HEK293 (cell line): Measurements from ENCODE around the gene ROPN1L.

ENCODE experiments used
- CTCF ChIA-PET: fragments of 350-600 bp; formaldehyde crosslinking; extraction: SDS; loops from one replicate; lab custom pipeline; 2021; ENCODE audit warnings: antibody characterized with exemption; lab: Yijun Ruan, JAX
- POLR2A ChIA-PET: fragments of 300-600 bp; formaldehyde crosslinking; extraction: SDS; loops from one replicate; lab custom pipeline; 2020; ENCODE audit warnings: antibody characterized with exemption, inconsistent platforms; lab: Yijun Ruan, JAX
- H3K27ac ChIP-seq: fragments of 200-500 bp; sonication (Bioruptor generic); 2 replicates; pipeline ENCODE4 v1.5.1; 2014; ENCODE audit warnings: low read depth, low read length, control low read depth, inconsistent platforms; ENCODE audit errors: extremely low read depth
- H3K36me3 ChIP-seq, 2 experiments: fragments of 200-500 bp in 1 of 2; sonication (Bioruptor generic) in 1 of 2; 1 replicate in 1 of 2; 2 replicates in 1 of 2; pipeline ENCODE4 v1.5.1; 2014 to 2017; ENCODE audit warnings: inconsistent platforms in 2 of 2, low read length in 2 of 2; ENCODE audit not compliant: control insufficient read depth in 2 of 2, insufficient read depth in 1 of 2
- H3K4me1 ChIP-seq: fragments of 200-500 bp; sonication (Bioruptor generic); 2 replicates; pipeline ENCODE4 v1.5.1; 2014; ENCODE audit warnings: mild to moderate bottlenecking, low read length, inconsistent platforms; ENCODE audit not compliant: control insufficient read depth, insufficient read depth
- H3K4me3 ChIP-seq: 2 replicates; pipeline ENCODE4 v1.5.1; 2011; ENCODE audit warnings: low read depth, mild to moderate bottlenecking, control low read depth, low read length, moderate library complexity
- H3K9me3 ChIP-seq: fragments of 200-500 bp; sonication (Bioruptor generic); 2 replicates; pipeline ENCODE4 v1.5.1; 2014; ENCODE audit warnings: low read depth, low read length, inconsistent platforms; ENCODE audit not compliant: control insufficient read depth, insufficient read depth
- OVOL3 ChIP-seq: fragments of 450-650 bp; formaldehyde crosslinking; IDR thresholded peaks from 2 replicates; pipeline ENCODE4 v1.5.1; 2016; ENCODE audit warnings: missing biosample characterization, missing genetic modification characterization
- PRDM6 ChIP-seq: fragments of 450-650 bp; formaldehyde crosslinking; IDR thresholded peaks from 2 replicates; pipeline ENCODE4 v1.5.1; 2017; ENCODE audit warnings: missing biosample characterization, missing genetic modification characterization
- SCRT1 ChIP-seq: fragments of 450-650 bp; formaldehyde crosslinking; IDR thresholded peaks from 2 replicates; pipeline ENCODE4 v1.5.1; 2016; ENCODE audit warnings: missing biosample characterization, missing genetic modification characterization, borderline replicate concordance
- SCRT2 ChIP-seq: fragments of 450-650 bp; formaldehyde crosslinking; IDR thresholded peaks from 2 replicates; pipeline ENCODE4 v1.5.1; 2016; ENCODE audit warnings: missing biosample characterization, missing genetic modification characterization
- ZNF146 ChIP-seq: fragments of 450-650 bp; formaldehyde crosslinking; IDR thresholded peaks from 2 replicates; pipeline ENCODE4 v1.5.1; 2016; ENCODE audit warnings: missing biosample characterization, missing genetic modification characterization
- ZNF184 ChIP-seq: fragments of 450-650 bp; IDR thresholded peaks from 2 replicates; pipeline ENCODE4 v1.5.1; 2018; ENCODE audit warnings: missing biosample characterization, mild to moderate bottlenecking, missing genetic modification characterization
- ZNF571 ChIP-seq: fragments of 450-650 bp; formaldehyde crosslinking; IDR thresholded peaks from 2 replicates; pipeline ENCODE4 v1.5.0; 2017; ENCODE audit warnings: missing biosample characterization, missing genetic modification characterization
- ZNF658 ChIP-seq: fragments of 450-650 bp; formaldehyde crosslinking; IDR thresholded peaks from 2 replicates; pipeline ENCODE4; 2016; ENCODE audit warnings: missing biosample characterization, missing genetic modification characterization
- ZNF747 ChIP-seq: fragments of 450-650 bp; formaldehyde crosslinking; IDR thresholded peaks from 2 replicates; pipeline ENCODE4 v1.5.1; 2016; ENCODE audit warnings: missing biosample characterization, missing genetic modification characterization
- ZNF768 ChIP-seq: fragments of 450-650 bp; formaldehyde crosslinking; IDR thresholded peaks from 2 replicates; pipeline ENCODE4 v1.5.1; 2018; ENCODE audit warnings: missing biosample characterization, mild to moderate bottlenecking, missing genetic modification characterization
- TF ChIP-seq, protein P1 (sequence below): fragments of 450-650 bp; formaldehyde crosslinking; IDR thresholded peaks from 2 replicates; pipeline ENCODE4 v1.5.1; 2016; ENCODE audit warnings: missing biosample characterization, missing genetic modification characterization
- TF ChIP-seq, protein P2 (sequence below): fragments of 450-650 bp; formaldehyde crosslinking; IDR thresholded peaks from 2 replicates; pipeline ENCODE4 v1.5.1; 2016; ENCODE audit warnings: missing biosample characterization, missing genetic modification characterization

The ROPN1L gene

GRCh38 chr5:10446490-10446889 lies 4.8 kb downstream of the ROPN1L start:
- TF ChIP-seq OVOL3 (tag by site-specific recombination) (no peak), ZNF658 (tag by site-specific recombination) (no peak), ZNF768 (no peak), ZNF571 (no peak), ZNF146 (tag by site-specific recombination) (no peak)
- TF ChIP-seq, protein P1, sequence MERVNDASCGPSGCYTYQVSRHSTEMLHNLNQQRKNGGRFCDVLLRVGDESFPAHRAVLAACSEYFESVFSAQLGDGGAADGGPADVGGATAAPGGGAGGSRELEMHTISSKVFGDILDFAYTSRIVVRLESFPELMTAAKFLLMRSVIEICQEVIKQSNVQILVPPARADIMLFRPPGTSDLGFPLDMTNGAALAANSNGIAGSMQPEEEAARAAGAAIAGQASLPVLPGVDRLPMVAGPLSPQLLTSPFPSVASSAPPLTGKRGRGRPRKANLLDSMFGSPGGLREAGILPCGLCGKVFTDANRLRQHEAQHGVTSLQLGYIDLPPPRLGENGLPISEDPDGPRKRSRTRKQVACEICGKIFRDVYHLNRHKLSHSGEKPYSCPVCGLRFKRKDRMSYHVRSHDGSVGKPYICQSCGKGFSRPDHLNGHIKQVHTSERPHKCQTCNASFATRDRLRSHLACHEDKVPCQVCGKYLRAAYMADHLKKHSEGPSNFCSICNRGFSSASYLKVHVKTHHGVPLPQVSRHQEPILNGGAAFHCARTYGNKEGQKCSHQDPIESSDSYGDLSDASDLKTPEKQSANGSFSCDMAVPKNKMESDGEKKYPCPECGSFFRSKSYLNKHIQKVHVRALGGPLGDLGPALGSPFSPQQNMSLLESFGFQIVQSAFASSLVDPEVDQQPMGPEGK (tag by site-specific recombination), result no peak
- Histone ChIP-seq H3K9me3 (no peaks in the 10 kb centered on the region), H3K4me3 (no peak overlapping the region), H3K4me1 (peaks cover 3% of the 10 kb centered on the region; the same call in 1 of the 2 replicates), H3K36me3 (no peaks in the 10 kb centered on the region), H3K27ac (no peak overlapping the region)
- POLR2A ChIA-PET, result interaction anchor here (0.6 kb wide), 1 partner anchor 199 kb away, joined by 3 read pairs; no protein-coding TSS in a partner anchor
- CTCF ChIA-PET, result interaction anchor here (0.7 to 2.1 kb wide), 3 partner anchors 22 to 243 kb away, joined by 3 to 9 read pairs (median 4); no protein-coding TSS in a partner anchor

DNA sequence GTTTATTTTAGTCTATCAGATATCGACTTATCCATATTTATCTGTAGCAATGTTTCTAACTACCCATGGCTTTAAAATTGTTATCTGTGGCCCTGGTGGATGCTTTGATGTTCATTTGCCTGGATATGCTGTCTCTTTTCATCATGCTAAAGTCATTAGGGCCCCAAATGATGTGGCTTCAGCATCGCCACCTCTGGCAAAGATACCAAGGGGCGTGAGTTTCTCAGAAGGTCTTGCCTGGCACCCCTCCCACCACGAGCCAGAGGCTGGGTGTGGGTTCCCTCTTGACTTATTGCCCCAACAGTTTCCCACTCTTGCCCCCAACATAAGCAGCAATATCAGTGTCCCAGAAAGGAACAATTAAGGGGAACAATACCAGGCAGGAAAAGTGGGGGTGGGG lies 5.4 kb downstream of the ROPN1L start:
- CTCF ChIA-PET, result interaction anchor here (0.7 to 2.1 kb wide), 3 partner anchors 22 to 243 kb away, joined by 3 to 9 read pairs (median 4); no protein-coding TSS in a partner anchor
- no peak overlapping the region for H3K4me3 ChIP-seq
- TF ChIP-seq, protein P2, sequence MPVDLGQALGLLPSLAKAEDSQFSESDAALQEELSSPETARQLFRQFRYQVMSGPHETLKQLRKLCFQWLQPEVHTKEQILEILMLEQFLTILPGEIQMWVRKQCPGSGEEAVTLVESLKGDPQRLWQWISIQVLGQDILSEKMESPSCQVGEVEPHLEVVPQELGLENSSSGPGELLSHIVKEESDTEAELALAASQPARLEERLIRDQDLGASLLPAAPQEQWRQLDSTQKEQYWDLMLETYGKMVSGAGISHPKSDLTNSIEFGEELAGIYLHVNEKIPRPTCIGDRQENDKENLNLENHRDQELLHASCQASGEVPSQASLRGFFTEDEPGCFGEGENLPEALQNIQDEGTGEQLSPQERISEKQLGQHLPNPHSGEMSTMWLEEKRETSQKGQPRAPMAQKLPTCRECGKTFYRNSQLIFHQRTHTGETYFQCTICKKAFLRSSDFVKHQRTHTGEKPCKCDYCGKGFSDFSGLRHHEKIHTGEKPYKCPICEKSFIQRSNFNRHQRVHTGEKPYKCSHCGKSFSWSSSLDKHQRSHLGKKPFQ, result no peak
- no peak for TF ChIP-seq ZNF747 (tag by site-specific recombination)
- TF ChIP-seq, all 188 proteins: peak for 0
- H3K36me3 ChIP-seq, result no peaks in the 10 kb centered on the region
- H3K4me1 ChIP-seq, result peaks cover 3% of the 10 kb centered on the region; the same call in 1 of the 2 replicates
- POLR2A ChIA-PET, result interaction anchor here (0.6 kb wide), 1 partner anchor 199 kb away, joined by 3 read pairs; no protein-coding TSS in a partner anchor
- no peaks in the 10 kb centered on the region for H3K9me3 ChIP-seq
- H3K27ac ChIP-seq, result no peak overlapping the region

GRCh38 chr5:10448754-10449360 lies 7.2 kb downstream of the ROPN1L start:
- CTCF ChIA-PET, result interaction anchor here (0.6 to 9.1 kb wide), 4 partner anchors 161 to 244 kb away, joined by 4 to 101 read pairs (median 6); no protein-coding TSS in a partner anchor
- POLR2A ChIA-PET, result no interaction called here
- H3K27ac ChIP-seq, result no peak overlapping the region
- no peak overlapping the region for H3K4me3 ChIP-seq
- no peak for TF ChIP-seq ZNF184 (tag by site-specific recombination)
- no peaks in the 10 kb centered on the region for H3K4me1 ChIP-seq
- no peaks in the 10 kb centered on the region for H3K36me3 ChIP-seq
- no peaks in the 10 kb centered on the region for H3K9me3 ChIP-seq

DNA sequence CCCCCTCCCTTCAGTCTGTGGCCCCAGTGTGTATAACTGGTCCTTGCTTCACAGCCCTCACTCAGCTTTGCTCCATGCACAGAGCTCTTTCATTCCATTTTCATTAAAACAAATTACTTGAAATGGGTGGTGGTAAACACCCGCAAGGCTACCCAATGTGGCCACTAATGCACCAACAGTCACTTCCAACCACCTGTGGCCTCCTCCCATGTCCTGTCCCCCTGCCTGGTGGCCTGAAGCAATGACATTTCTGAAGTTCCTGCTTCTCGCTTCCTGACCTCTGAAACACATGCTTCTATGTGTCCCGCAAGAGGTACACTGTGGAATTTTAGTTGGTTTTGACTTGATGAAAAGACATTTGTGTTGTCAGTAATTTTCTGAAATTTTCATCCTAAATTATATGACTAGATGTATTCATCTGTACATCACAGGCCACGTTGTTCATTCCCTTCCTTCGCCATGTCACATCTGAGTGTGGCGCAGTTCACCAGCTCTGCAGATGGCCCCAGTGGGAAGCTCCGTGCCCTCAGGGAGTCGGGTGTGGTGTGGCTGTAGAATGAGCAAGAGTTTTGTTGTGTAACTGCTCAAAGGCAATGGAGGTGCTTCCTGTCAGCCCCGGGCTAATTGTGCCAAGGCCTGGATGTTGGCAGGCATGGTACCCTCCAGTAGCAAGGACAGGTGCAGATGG lies 9.6 kb downstream of the ROPN1L start:
- POLR2A ChIA-PET, result no interaction called here
- Histone ChIP-seq H3K27ac (no peak overlapping the region), H3K4me1 (no peaks in the 10 kb centered on the region; the same call in 1 of the 2 replicates), H3K36me3 (no peaks in the 10 kb centered on the region)
- CTCF ChIA-PET, result interaction anchor here (0.6 to 9.1 kb wide), 11 partner anchors 7 to 406 kb away, joined by 3 to 175 read pairs (median 4); no protein-coding TSS in a partner anchor
- TF ChIP-seq PRDM6 (tag by site-specific recombination), result no peak
- peak; percentile 73; the same call in 1 of the 2 replicates for TF ChIP-seq SCRT2 (tag by site-specific recombination)
- TF ChIP-seq SCRT1 (tag by site-specific recombination), result 0 out of 2 replicates have a peak, but pooled peaks have one; percentile 20
- TF ChIP-seq, all 188 proteins: peak for 2
- Histone ChIP-seq H3K9me3 (no peaks in the 10 kb centered on the region), H3K4me3 (no peak overlapping the region)
